IPS-NIHi7 (cell line): Measurements from ENCODE around the gene SEC62.

Experiments
- DNase-seq: peaks from one replicate; pipeline ENCODE4 v3.0.0; 2012; ENCODE audit warnings: mixed read lengths; ENCODE audit errors: extremely low spot score

Gene SEC62

GRCh38 chr3:169966428-169966950 is at the start of gene SEC62:
TSS of gene SEC62 (plus strand) at chr3:169966807. CDS start at chr3:169966823, 16 bp downstream.
- DNase-seq, result peak; percentile 95

- no peak for DNase-seq
Measured at GRCh38 chr3:169923189-169923588, 43.4 kb upstream of the SEC62 start.

- no peak for DNase-seq
Measured at GRCh38 chr3:169923831-169924230, 42.8 kb upstream of the SEC62 start.

- DNase-seq, result no peak
Measured at GRCh38 chr3:169929830-169930519, 36.6 kb upstream of the SEC62 start.

GRCh38 chr3:169930843-169931242 is 35.8 kb upstream of the SEC62 start:
- no peak for DNase-seq

GRCh38 chr3:169931747-169932520 is 34.7 kb upstream of the SEC62 start:
- DNase-seq, result no peak

GRCh38 chr3:169939320-169939719 is 27.3 kb upstream of the SEC62 start:
- no peak for DNase-seq

GRCh38 chr3:169939751-169940150 is 26.9 kb upstream of the SEC62 start:
- DNase-seq, result no peak

- DNase-seq, result no peak
Measured at GRCh38 chr3:169940470-169941181, 26.0 kb upstream of the SEC62 start.

- no peak for DNase-seq
Measured at GRCh38 chr3:169945313-169945712, 21.3 kb upstream of the SEC62 start.

- no peak for DNase-seq
Measured at GRCh38 chr3:169946336-169946735, 20.3 kb upstream of the SEC62 start.

GRCh38 chr3:169948559-169949448 is 17.8 kb upstream of the SEC62 start:
- no peak for DNase-seq

GRCh38 chr3:169952045-169952444 is 14.6 kb upstream of the SEC62 start:
- DNase-seq, result no peak

GRCh38 chr3:169953462-169954141 is 13.0 kb upstream of the SEC62 start:
- no peak for DNase-seq

- no peak for DNase-seq
Measured at GRCh38 chr3:169954142-169954756, 12.4 kb upstream of the SEC62 start.

- no peak for DNase-seq
Measured at GRCh38 chr3:169955406-169955805, 11.2 kb upstream of the SEC62 start.

- DNase-seq, result no peak
Measured at GRCh38 chr3:169964176-169964575, 2.4 kb upstream of the SEC62 start.

GRCh38 chr3:169965562-169966427 is 812 bp upstream of the SEC62 start:
- DNase-seq, result peak; percentile 26
